Keratinocyte (primary cell): ENCODE results near the gene ZNF79. TPM values are rescaled to one million over a fixed set of nuclear protein-coding genes. Genes with fewer than 3 reads are reported as not detected.

ENCODE experiments used
- DNase-seq: peaks from one replicate; pipeline ENCODE4 v3.0.0-alpha.2; 2011; ENCODE audit warnings: low read depth, missing footprints, low spot score
- FAIRE-seq: peaks from 2 replicates; lab custom pipeline; 2011; peaks lifted over from hg19 to GRCh38; lab: Jason Lieb, UNC
- H2AFZ ChIP-seq: 2 replicates; pipeline ENCODE4 v1.6.0; 2012; ENCODE audit warnings: low read length, control low read depth, inconsistent platforms; ENCODE audit not compliant: control insufficient read depth
- H3K27ac ChIP-seq: 2 replicates; pipeline ENCODE4 v1.5.1; 2011; ENCODE audit warnings: low read length; ENCODE audit not compliant: control insufficient read depth, insufficient read depth
- H3K27me3 ChIP-seq: 3 replicates; pipeline ENCODE4 v1.6.0; 2011; ENCODE audit warnings: low read length; ENCODE audit not compliant: control insufficient read depth, insufficient read depth; ENCODE audit errors: extremely low read depth
- H3K36me3 ChIP-seq, 2 experiments: 2 replicates in 1 of 2; 3 replicates in 1 of 2; pipeline ENCODE4 v1.5.1; 2011; ENCODE audit warnings: low read length in 2 of 2, mild to moderate bottlenecking in 1 of 2; ENCODE audit not compliant: control insufficient read depth in 2 of 2, insufficient read depth in 2 of 2; ENCODE audit errors: extremely low read depth in 1 of 2
- H3K4me1 ChIP-seq: 3 replicates; pipeline ENCODE4 v1.5.1; 2011; ENCODE audit warnings: low read length; ENCODE audit not compliant: control insufficient read depth, insufficient read depth; ENCODE audit errors: extremely low read depth
- H3K4me2 ChIP-seq: 3 replicates; pipeline ENCODE4 v1.6.0; 2011; ENCODE audit warnings: low read depth, low read length; ENCODE audit not compliant: control insufficient read depth, insufficient read depth; ENCODE audit errors: extremely low read depth
- H3K4me3 ChIP-seq, 3 experiments: fragments of 200-600 bp in 1 of 3; sonication (generic) in 1 of 3; 2 replicates in 2 of 3; 3 replicates in 1 of 3; pipeline ENCODE4 v1.5.1; 2011 to 2016; ENCODE audit warnings: low read length in 3 of 3, mild to moderate bottlenecking in 3 of 3, control low read depth in 2 of 3, inconsistent platforms in 1 of 3, low read depth in 1 of 3, mixed read lengths in 1 of 3, mixed run types in 1 of 3, moderate library complexity in 1 of 3; ENCODE audit not compliant: control insufficient read depth in 2 of 3, insufficient read depth in 2 of 3; ENCODE audit errors: extremely low read depth in 1 of 3
- H3K79me2 ChIP-seq: 2 replicates; pipeline ENCODE4 v1.6.0; 2012; ENCODE audit warnings: low read length; ENCODE audit not compliant: control insufficient read depth, insufficient read depth
- H3K9ac ChIP-seq: 3 replicates; pipeline ENCODE4 v1.6.0; 2011; ENCODE audit warnings: low read length; ENCODE audit not compliant: control insufficient read depth, insufficient read depth; ENCODE audit errors: extremely low read depth
- H3K9me1 ChIP-seq: 3 replicates; pipeline ENCODE4 v1.6.0; 2011; ENCODE audit warnings: low read length; ENCODE audit not compliant: control insufficient read depth, insufficient read depth; ENCODE audit errors: extremely low read depth
- H3K9me3 ChIP-seq: 2 replicates; pipeline ENCODE4 v1.5.1; 2012; ENCODE audit warnings: low read depth, low read length; ENCODE audit not compliant: control insufficient read depth
- H4K20me1 ChIP-seq: 3 replicates; pipeline ENCODE4 v1.6.0; 2011; ENCODE audit warnings: low read length; ENCODE audit not compliant: control insufficient read depth, insufficient read depth; ENCODE audit errors: extremely low read depth
- CTCF ChIP-seq, 3 experiments: IDR thresholded peaks in 1 of 3; conservative IDR thresholded peaks in 1 of 3; optimal IDR thresholded peaks in 1 of 3; 2 replicates in 2 of 3; 3 replicates in 1 of 3; pipeline versions ENCODE3 to v1.5.1; 2011; ENCODE audit warnings: low read length in 3 of 3, mild to moderate bottlenecking in 3 of 3, moderate library complexity in 2 of 3, control low read depth in 1 of 3, inconsistent platforms in 1 of 3; ENCODE audit not compliant: insufficient read depth in 2 of 3; ENCODE audit errors: extremely low read depth in 1 of 3
- EZH2 ChIP-seq: IDR thresholded peaks from one replicate; pipeline ENCODE4 v1.6.1; 2012; ENCODE audit warnings: inconsistent platforms, mild to moderate bottlenecking, low read length, moderate library complexity
- dilution Hi-C: fragments of 300-500 bp; cut with MboI; formaldehyde crosslinking; loops from one replicate; pipeline ENCODE4 v1.7.0; 2020; ENCODE audit warnings: low sequenced_read_pairs; ENCODE audit not compliant: extremely low pct_ligation_motif_present
- polyA plus RNA-seq, 5 experiments: library from polyadenylated mRNA; depleted of rRNA in 3 of 5; stranded (reverse) in 3 of 5; stranded (forward) in 1 of 5; unstranded in 1 of 5; fragments of >200 nt; gene quantifications; 1 replicate in 1 of 5; 2 replicates in 3 of 5; 3 replicates in 1 of 5; pipeline versions ENCODE4 v1.2.1 to v1.2.3, GENCODE V29; 2011 to 2012; ENCODE audit warnings: missing spikeins in 2 of 5, low read depth in 1 of 5, low replicate concordance in 1 of 5

ZNF79 gene
- polyA plus RNA-seq, 1 donor (not counting 4 experiments of a cell fraction or from before 2014, with no cell fraction given), result 4.8 TPM

DNA sequence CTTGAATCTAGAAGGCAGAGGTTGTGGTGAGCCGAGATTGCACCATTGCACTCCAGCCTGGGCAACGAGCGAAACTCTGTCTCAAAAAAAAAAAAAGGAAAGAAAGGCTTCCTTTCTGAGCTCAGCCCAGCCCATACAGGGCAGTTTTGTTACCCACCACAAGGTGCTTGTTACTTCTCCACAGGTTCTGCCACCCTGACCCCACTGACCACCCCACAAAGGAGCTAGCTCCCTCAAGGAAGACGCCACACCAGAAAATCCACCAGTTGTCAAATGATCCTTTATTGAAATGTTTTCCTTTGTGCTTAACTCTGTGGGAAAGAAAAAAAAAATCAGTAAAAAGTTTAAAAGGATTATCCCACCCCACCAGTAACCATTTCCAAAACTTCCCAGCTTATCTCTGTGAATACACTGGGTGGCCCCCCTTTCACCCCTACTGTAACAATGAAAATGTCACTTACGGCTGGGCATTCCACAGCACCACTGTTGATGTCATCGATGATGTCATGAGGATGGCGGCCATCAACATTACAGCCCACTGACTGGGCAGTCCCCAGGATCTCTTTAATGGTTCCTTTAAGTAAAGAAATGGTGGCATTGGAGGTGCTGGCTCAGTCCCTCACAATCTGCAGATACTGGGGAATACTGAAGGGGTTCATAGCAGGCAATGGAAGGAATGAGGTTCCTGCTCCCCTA lies 23.4 kb downstream of the ZNF79 start:
- Histone ChIP-seq H3K27me3 (no peaks in the 10 kb centered on the region), H4K20me1 (peaks cover 63% of the 10 kb centered on the region), H3K4me1 (peaks cover 15% of the 10 kb centered on the region), H3K9me1 (peaks cover 4% of the 10 kb centered on the region), H3K9ac (no peak overlapping the region), H3K4me2 (peak overlapping the region; percentile 98), H3K79me2 (peaks cover 35% of the 10 kb centered on the region), H3K27ac (peak overlapping the region; percentile 27), H3K9me3 (peaks cover 12% of the 10 kb centered on the region), H3K36me3 (peaks cover 38 to 72% of the 10 kb centered on the region in 2 experiments), H2AFZ (no peak overlapping the region), H3K4me3 (no peak overlapping the region)
- dilution Hi-C loops, result no loop called here
- no peak for TF ChIP-seq EZH2
- no peak for TF ChIP-seq CTCF (optimal IDR thresholded peaks at IDR 0.05 in 1 of 3, IDR thresholded peaks at IDR 0.05 in 1 of 3, conservative IDR thresholded peaks at IDR 0.05 in 1 of 3; ENCODE audit: extremely low read depth in 1 of 3, insufficient read depth in 2 of 3, low read length in 3 of 3)
- DNase-seq (no peak), FAIRE-seq (no peak)

DNA sequence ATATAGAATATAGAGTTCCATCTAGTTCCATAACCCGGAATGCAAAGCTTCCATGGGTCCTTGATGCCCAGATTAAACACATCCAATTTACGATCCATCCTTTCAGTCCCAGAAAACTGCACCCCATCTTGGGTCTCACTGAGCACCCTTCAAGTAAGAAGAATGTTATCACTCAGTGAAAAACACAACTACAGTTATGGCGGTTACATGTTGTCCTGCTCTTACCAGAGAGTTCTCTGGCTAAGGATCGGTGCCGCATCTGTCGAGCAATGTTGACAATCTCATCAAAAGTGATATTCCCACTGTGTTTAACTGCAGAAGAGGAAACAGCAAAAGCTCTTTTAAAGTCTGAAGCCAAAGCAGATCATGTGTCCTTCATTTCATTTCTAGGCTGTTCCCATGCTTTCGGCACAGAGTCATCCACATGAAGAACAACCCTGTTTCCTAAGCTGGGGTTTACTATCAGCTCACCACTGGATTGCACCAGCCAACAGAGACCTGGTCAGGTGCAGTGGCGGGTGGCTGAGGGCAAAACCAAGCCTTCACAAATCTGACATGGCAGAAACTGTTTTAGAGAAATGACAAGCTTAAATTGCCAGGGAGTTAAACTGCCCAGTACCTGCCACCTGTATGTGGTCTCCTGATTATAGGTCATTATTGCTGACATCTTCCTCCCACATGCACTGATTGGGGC lies 24.1 kb downstream of the ZNF79 start:
- Histone ChIP-seq H3K9me3 (peaks cover 10% of the 10 kb centered on the region), H3K9me1 (peaks cover 4% of the 10 kb centered on the region), H3K27me3 (no peaks in the 10 kb centered on the region), H3K4me2 (peak overlapping the region; percentile 98), H3K4me1 (peaks cover 18% of the 10 kb centered on the region), H4K20me1 (peaks cover 63% of the 10 kb centered on the region), H3K9ac (peak overlapping the region; percentile 94), H3K27ac (peak overlapping the region; percentile 89), H3K36me3 (peaks cover 38 to 66% of the 10 kb centered on the region in 2 experiments), H3K79me2 (peaks cover 35% of the 10 kb centered on the region), H2AFZ (no peak overlapping the region), H3K4me3 (peak overlapping the region in 2 of 3 experiments; percentile 89 to 100)
- no peak for FAIRE-seq
- TF ChIP-seq CTCF (optimal IDR thresholded peaks at IDR 0.05 in 1 of 3, IDR thresholded peaks at IDR 0.05 in 1 of 3, conservative IDR thresholded peaks at IDR 0.05 in 1 of 3; ENCODE audit: extremely low read depth in 1 of 3, insufficient read depth in 2 of 3, low read length in 3 of 3) (no peak), EZH2 (no peak)
- DNase-seq, result no peak
- dilution Hi-C loops, result no loop called here
